ENCODE data around the gene STYXL1. TPM values are rescaled to one million over a fixed set of nuclear protein-coding genes. Genes with fewer than 3 reads are reported as not detected.
"Not testable (repeated sequence)": the region's sequence is repeated elsewhere in the genome, so short reads cannot be mapped to it uniquely, and the experiment has no call there.

The STYXL1 gene
- total and polyA plus RNA-seq, 4 donors, result 36.6 to 45.8 (median 41.3) TPM

DNA sequence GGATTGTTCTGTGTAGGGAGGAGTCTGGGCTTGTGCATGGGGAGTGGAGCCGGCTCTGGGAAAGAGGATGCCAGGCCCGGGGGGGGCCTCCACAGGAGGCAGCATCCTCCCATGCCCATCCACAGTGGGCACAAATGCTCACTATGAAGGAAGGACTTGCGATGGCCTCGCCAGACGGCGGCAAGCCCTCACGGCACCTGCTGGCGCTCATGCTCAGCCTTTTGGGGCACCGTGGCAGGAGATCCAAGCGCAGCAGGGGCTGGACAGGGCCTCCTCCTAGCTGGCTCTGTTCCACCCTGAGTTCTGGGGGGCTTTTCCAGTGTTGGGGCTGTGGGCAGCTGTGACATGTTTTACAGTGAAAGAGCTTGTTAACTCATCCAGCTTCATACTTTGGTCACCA lies 15.3 kb upstream of the STYXL1 start:
- Histone ChIP-seq H3K27me3 (ENCODE audit: control insufficient read depth in 3 of 3, insufficient read depth in 3 of 3, low read length in 2 of 3) (no peaks in the 10 kb centered on the region), H3K27ac (ENCODE audit: low read depth in 1 of 2, low read length in 1 of 2) (no peak overlapping the region), H3K9ac (ENCODE audit: insufficient read depth in 1 of 2, low read length in 2 of 2) (no peak overlapping the region), H3K4me1 (ENCODE audit: control insufficient read depth in 5 of 5, insufficient read depth in 5 of 5, low read length in 5 of 5) (no peaks in the 10 kb centered on the region), H3K36me3 (ENCODE audit: control insufficient read depth in 4 of 4, insufficient read depth in 4 of 4, low read length in 4 of 4) (peaks cover 25 to 84% (median 44%) of the 10 kb centered on the region in 4 donors), H3K9me3 (ENCODE audit: control insufficient read depth in 4 of 4, insufficient read depth in 3 of 4, low read length in 3 of 4) (no peaks in the 10 kb centered on the region), H3K4me3 (no peak overlapping the region)
- DNase-seq (no peak), ATAC-seq (ENCODE audit: insufficient read depth, low FRiP score) (no peak)
- TF ChIP-seq, protein P1, sequence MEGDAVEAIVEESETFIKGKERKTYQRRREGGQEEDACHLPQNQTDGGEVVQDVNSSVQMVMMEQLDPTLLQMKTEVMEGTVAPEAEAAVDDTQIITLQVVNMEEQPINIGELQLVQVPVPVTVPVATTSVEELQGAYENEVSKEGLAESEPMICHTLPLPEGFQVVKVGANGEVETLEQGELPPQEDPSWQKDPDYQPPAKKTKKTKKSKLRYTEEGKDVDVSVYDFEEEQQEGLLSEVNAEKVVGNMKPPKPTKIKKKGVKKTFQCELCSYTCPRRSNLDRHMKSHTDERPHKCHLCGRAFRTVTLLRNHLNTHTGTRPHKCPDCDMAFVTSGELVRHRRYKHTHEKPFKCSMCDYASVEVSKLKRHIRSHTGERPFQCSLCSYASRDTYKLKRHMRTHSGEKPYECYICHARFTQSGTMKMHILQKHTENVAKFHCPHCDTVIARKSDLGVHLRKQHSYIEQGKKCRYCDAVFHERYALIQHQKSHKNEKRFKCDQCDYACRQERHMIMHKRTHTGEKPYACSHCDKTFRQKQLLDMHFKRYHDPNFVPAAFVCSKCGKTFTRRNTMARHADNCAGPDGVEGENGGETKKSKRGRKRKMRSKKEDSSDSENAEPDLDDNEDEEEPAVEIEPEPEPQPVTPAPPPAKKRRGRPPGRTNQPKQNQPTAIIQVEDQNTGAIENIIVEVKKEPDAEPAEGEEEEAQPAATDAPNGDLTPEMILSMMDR (IDR thresholded peaks at IDR 0.05; ENCODE audit: control extremely low read depth, extremely low read depth), result no peak
- 94% methylated on average over 10 of the region's 10 CpGs for WGBS, 2 donors

DNA sequence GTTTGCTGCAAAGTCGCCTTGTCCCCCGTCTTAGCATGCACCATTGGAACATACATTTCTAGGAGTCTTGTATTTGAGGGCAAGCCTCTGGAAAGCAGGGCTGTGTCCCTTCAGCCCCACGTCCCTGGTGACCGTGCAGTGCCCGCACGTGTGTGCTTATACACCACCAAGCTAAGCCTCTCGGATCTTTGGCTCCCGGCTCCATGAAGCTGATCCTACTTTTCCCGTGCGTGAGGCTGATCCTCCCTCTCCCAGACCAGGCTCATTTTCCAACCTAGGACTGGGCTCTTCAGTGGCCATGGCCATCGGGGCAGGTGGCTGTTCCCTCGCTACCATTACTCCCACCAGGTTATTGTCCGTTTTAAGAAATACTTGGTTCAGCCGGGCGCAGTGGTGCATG lies 14.5 kb upstream of the STYXL1 start:
- no peak overlapping the region for H3K4me3 ChIP-seq
- TF ChIP-seq, protein P1 (IDR thresholded peaks at IDR 0.05; ENCODE audit: control extremely low read depth, extremely low read depth), result no peak
- H3K36me3 ChIP-seq (ENCODE audit: control insufficient read depth in 4 of 4, insufficient read depth in 4 of 4, low read length in 4 of 4), result peaks cover 25 to 87% (median 51%) of the 10 kb centered on the region in 4 donors
- DNase-seq, result no peak
- no peaks in the 10 kb centered on the region for H3K4me1 ChIP-seq (ENCODE audit: control insufficient read depth in 5 of 5, insufficient read depth in 5 of 5, low read length in 5 of 5)
- 95% methylated on average over 15 of the region's 15 CpGs for WGBS, 2 donors
- H3K9ac ChIP-seq (ENCODE audit: insufficient read depth in 1 of 2, low read length in 2 of 2), result no peak overlapping the region
- H3K27ac ChIP-seq (ENCODE audit: low read depth in 1 of 2, low read length in 1 of 2), result no peak overlapping the region
- no peaks in the 10 kb centered on the region for H3K27me3 ChIP-seq (ENCODE audit: control insufficient read depth in 3 of 3, insufficient read depth in 3 of 3, low read length in 2 of 3)
- ATAC-seq (ENCODE audit: insufficient read depth, low FRiP score), result no peak
- H3K9me3 ChIP-seq (ENCODE audit: control insufficient read depth in 4 of 4, insufficient read depth in 3 of 4, low read length in 3 of 4), result no peaks in the 10 kb centered on the region

DNA sequence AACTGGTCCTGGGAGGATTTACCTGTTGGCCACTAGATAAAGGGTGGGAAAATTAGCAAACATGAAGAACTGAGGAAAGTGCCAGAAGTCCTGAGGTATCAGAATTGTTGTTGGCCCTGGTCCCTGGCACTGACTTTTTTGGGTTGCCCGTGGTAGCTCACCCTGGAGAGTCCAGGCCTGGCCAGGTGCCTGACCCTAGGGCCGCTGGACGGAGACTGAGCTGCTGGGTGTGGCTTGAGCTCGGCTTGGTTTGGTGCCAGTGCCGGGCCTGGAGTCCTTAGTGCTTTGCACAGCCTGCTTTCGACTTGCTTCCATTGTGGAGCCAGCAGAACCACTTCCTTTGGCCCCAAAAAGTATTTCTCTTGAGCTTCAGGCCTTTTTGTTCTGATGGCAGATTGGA lies 13.0 kb upstream of the STYXL1 start:
- Histone ChIP-seq H3K4me3 (no peak overlapping the region), H3K9ac (ENCODE audit: insufficient read depth in 1 of 2, low read length in 2 of 2) (no peak overlapping the region), H3K4me1 (ENCODE audit: control insufficient read depth in 5 of 5, insufficient read depth in 5 of 5, low read length in 5 of 5) (peaks cover 0 to 2% (median 0%) of the 10 kb centered on the region in 5 donors), H3K27me3 (ENCODE audit: control insufficient read depth in 3 of 3, insufficient read depth in 3 of 3, low read length in 2 of 3) (no peaks in the 10 kb centered on the region), H3K9me3 (ENCODE audit: control insufficient read depth in 4 of 4, insufficient read depth in 3 of 4, low read length in 3 of 4) (no peaks in the 10 kb centered on the region), H3K36me3 (ENCODE audit: control insufficient read depth in 4 of 4, insufficient read depth in 4 of 4, low read length in 4 of 4) (peaks cover 19 to 85% (median 51%) of the 10 kb centered on the region in 4 donors), H3K27ac (ENCODE audit: low read depth in 1 of 2, low read length in 1 of 2) (no peak overlapping the region)
- ATAC-seq (ENCODE audit: insufficient read depth, low FRiP score) (no peak), DNase-seq (no peak)
- 69 to 96% methylated on average over 6 of the region's 6 CpGs for WGBS, 2 donors
- TF ChIP-seq, protein P1 (IDR thresholded peaks at IDR 0.05; ENCODE audit: control extremely low read depth, extremely low read depth), result no peak

DNA sequence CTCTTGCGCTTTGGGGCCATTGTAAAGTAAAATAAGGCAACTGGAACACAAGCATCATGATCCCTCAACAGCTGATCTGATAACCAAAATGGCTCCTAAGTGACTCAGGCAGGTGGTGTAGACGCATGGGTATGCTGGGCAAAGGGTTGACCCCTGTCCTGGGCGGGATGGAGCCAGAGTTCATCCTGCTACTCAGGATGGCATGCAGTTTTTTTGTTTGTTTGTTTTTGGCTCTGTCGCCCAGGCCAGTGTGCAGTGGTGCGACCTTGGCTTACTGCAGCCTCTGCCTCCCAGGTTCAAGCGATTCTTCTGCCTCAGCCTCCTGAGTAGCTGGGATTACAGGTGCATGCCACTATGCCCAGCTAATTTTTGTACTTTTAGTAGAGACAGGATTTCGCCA lies 10.9 kb upstream of the STYXL1 start:
- 96 to 98% methylated on average over 7 of the region's 7 CpGs for WGBS, 2 donors
- not testable (repeated sequence) for H3K4me1 ChIP-seq (ENCODE audit: control insufficient read depth in 5 of 5, insufficient read depth in 5 of 5, low read length in 5 of 5); H3K9ac ChIP-seq (ENCODE audit: insufficient read depth in 1 of 2, low read length in 2 of 2); DNase-seq; H3K9me3 ChIP-seq (ENCODE audit: control insufficient read depth in 4 of 4, insufficient read depth in 3 of 4, low read length in 3 of 4); H3K4me3 ChIP-seq; H3K27me3 ChIP-seq (ENCODE audit: control insufficient read depth in 3 of 3, insufficient read depth in 3 of 3, low read length in 2 of 3); H3K27ac ChIP-seq (ENCODE audit: low read depth in 1 of 2, low read length in 1 of 2); ATAC-seq (ENCODE audit: insufficient read depth, low FRiP score)
- peaks cover 6 to 69% (median 42%) of the 10 kb centered on the region in 4 donors for H3K36me3 ChIP-seq (ENCODE audit: control insufficient read depth in 4 of 4, insufficient read depth in 4 of 4, low read length in 4 of 4)
